HepG2 (cell line): ENCODE measurements around the gene CLCN2. TPM values are rescaled to one million over a fixed set of nuclear protein-coding genes. Genes with fewer than 3 reads are reported as not detected.

Source experiments
- CBX2 ChIP-seq, 2 experiments: fragments of 200-600 bp in 1 of 2; sonication (generic); formaldehyde crosslinking in 1 of 2; IDR thresholded peaks; 2 replicates each; pipeline versions ENCODE4 v1.7.0 to v1.8.1; 2018 to 2022; ENCODE audit warnings: low read depth in 2 of 2, low read length in 1 of 2, mild to moderate bottlenecking in 1 of 2, missing genetic modification reagents in 1 of 2
- ELF4 ChIP-seq: sonication (generic); formaldehyde crosslinking; IDR thresholded peaks from 2 replicates; pipeline ENCODE4 v1.5.0; 2020; ENCODE audit warnings: missing genetic modification reagents, mild to moderate bottlenecking, moderate library complexity, borderline replicate concordance
- HNF4A ChIP-seq: sonication (generic); formaldehyde crosslinking; IDR thresholded peaks from 2 replicates; pipeline ENCODE4 v1.4.0; 2020; ENCODE audit warnings: missing genetic modification reagents
- KLF16 ChIP-seq, 2 experiments: sonication (generic) in 1 of 2; formaldehyde crosslinking in 1 of 2; IDR thresholded peaks; 2 replicates each; pipeline versions ENCODE4 v1.6.1 to v1.8.0; 2016 to 2023; ENCODE audit warnings: missing genetic modification reagents in 2 of 2, missing compliant biosample characterization in 1 of 2
- LRRFIP1 ChIP-seq: sonication (generic); formaldehyde crosslinking; conservative IDR thresholded peaks from 2 replicates; pipeline ENCODE4 v1.4.0; 2020; ENCODE audit warnings: missing genetic modification reagents
- NFIC ChIP-seq: IDR thresholded peaks from 2 replicates; pipeline ENCODE4 v1.6.1; 2012; ENCODE audit warnings: mild to moderate bottlenecking, low read length, inconsistent platforms
- U2AF1 ChIP-seq: fragments of 200-400 bp; formaldehyde crosslinking; optimal IDR thresholded peaks from 2 replicates; pipeline ENCODE3; 2017; ENCODE audit warnings: mild to moderate bottlenecking, low read depth, low read length
- ZFP36L2 ChIP-seq: sonication (generic); formaldehyde crosslinking; IDR thresholded peaks from 2 replicates; pipeline ENCODE4 v1.4.0; 2020; ENCODE audit warnings: missing genetic modification reagents
- ZNF552 ChIP-seq: sonication (generic); formaldehyde crosslinking; IDR thresholded peaks from 2 replicates; pipeline ENCODE4 v1.9.0; 2022; ENCODE audit warnings: missing genetic modification reagents, mild to moderate bottlenecking, borderline replicate concordance
- ZNF740 ChIP-seq: sonication (generic); formaldehyde crosslinking; IDR thresholded peaks from 2 replicates; pipeline ENCODE4 v1.4.0; 2020; ENCODE audit warnings: missing genetic modification reagents
- polyA plus RNA-seq, 8 experiments: library from polyadenylated mRNA; depleted of rRNA in 3 of 8; stranded (reverse) in 7 of 8; unstranded in 1 of 8; fragments of >200 nt; fragmentation: Illumina TruSeq in 4 of 8; extraction: Trizol in 4 of 8; gene quantifications; 2 replicates each; pipeline versions ENCODE4 v1.2.1 to v1.2.3, GENCODE V29; 2011 to 2016; ENCODE audit warnings: low read depth in 4 of 8, missing spikeins in 1 of 8, mixed read lengths in 1 of 8; ENCODE audit not compliant: insufficient read depth in 1 of 8
- total RNA-seq, 5 experiments: library from RNA; depleted of rRNA; stranded (reverse); fragments of >200 nt; fragmentation: Illumina TruSeq; extraction: Trizol; gene quantifications; 2 replicates each; pipeline ENCODE4 v1.2.3, GENCODE V29; 2016; ENCODE audit warnings: low read depth in 1 of 5
- TF ChIP-seq, protein P1 (sequence below), 2 experiments: sonication (generic) in 1 of 2; formaldehyde crosslinking in 1 of 2; IDR thresholded peaks; 2 replicates each; pipeline versions ENCODE4 v1.4.0 to v1.6.1; 2018 to 2020; ENCODE audit warnings: missing genetic modification reagents in 2 of 2, borderline replicate concordance in 1 of 2, low read depth in 1 of 2, mild to moderate bottlenecking in 1 of 2, missing biosample characterization in 1 of 2
- TF ChIP-seq, protein P2 (sequence below): sonication (generic); formaldehyde crosslinking; IDR thresholded peaks from 2 replicates; pipeline ENCODE4 v1.4.0; 2020; ENCODE audit warnings: missing genetic modification reagents, borderline replicate concordance
- TF ChIP-seq, protein P3 (sequence below): sonication (generic); formaldehyde crosslinking; IDR thresholded peaks from 2 replicates; pipeline ENCODE4 v1.4.0; 2020; ENCODE audit warnings: missing genetic modification reagents, mild to moderate bottlenecking, borderline replicate concordance

CLCN2 gene
- total and polyA plus RNA-seq, 2 of the 13 experiments (the other 11 are each of a cell fraction or from before 2014, with no cell fraction given) = 11.4 to 13.5 TPM

GRCh38 chr3:184362668-184363546 lies 1.5 kb upstream of the CLCN2 start (continued):
- TF ChIP-seq LRRFIP1 (CRISPR knock-in tag) = no peak
- no peak for TF ChIP-seq NFIC
- peak; percentile 95 for TF ChIP-seq HNF4A (CRISPR knock-in tag)
- TF ChIP-seq, protein P1, sequence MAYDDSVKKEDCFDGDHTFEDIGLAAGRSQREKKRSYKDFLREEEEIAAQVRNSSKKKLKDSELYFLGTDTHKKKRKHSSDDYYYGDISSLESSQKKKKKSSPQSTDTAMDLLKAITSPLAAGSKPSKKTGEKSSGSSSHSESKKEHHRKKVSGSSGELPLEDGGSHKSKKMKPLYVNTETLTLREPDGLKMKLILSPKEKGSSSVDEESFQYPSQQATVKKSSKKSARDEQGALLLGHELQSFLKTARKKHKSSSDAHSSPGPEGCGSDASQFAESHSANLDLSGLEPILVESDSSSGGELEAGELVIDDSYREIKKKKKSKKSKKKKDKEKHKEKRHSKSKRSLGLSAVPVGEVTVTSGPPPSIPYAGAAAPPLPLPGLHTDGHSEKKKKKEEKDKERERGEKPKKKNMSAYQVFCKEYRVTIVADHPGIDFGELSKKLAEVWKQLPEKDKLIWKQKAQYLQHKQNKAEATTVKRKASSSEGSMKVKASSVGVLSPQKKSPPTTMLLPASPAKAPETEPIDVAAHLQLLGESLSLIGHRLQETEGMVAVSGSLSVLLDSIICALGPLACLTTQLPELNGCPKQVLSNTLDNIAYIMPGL (CRISPR knock-in tag; IDR thresholded peaks at IDR 0.05; ENCODE audit: borderline replicate concordance in 1 of 2, low read depth in 1 of 2) = peak; percentile 93 to 97; a peak in 3 of 4 replicates
- TF ChIP-seq U2AF1 = peak; percentile 59
- TF ChIP-seq ELF4 (CRISPR knock-in tag) = no peak; the same call in 1 of the 2 replicates
- TF ChIP-seq ZNF552 (CRISPR knock-in tag) = no peak; the same call in 1 of the 2 replicates
- TF ChIP-seq, protein P2, sequence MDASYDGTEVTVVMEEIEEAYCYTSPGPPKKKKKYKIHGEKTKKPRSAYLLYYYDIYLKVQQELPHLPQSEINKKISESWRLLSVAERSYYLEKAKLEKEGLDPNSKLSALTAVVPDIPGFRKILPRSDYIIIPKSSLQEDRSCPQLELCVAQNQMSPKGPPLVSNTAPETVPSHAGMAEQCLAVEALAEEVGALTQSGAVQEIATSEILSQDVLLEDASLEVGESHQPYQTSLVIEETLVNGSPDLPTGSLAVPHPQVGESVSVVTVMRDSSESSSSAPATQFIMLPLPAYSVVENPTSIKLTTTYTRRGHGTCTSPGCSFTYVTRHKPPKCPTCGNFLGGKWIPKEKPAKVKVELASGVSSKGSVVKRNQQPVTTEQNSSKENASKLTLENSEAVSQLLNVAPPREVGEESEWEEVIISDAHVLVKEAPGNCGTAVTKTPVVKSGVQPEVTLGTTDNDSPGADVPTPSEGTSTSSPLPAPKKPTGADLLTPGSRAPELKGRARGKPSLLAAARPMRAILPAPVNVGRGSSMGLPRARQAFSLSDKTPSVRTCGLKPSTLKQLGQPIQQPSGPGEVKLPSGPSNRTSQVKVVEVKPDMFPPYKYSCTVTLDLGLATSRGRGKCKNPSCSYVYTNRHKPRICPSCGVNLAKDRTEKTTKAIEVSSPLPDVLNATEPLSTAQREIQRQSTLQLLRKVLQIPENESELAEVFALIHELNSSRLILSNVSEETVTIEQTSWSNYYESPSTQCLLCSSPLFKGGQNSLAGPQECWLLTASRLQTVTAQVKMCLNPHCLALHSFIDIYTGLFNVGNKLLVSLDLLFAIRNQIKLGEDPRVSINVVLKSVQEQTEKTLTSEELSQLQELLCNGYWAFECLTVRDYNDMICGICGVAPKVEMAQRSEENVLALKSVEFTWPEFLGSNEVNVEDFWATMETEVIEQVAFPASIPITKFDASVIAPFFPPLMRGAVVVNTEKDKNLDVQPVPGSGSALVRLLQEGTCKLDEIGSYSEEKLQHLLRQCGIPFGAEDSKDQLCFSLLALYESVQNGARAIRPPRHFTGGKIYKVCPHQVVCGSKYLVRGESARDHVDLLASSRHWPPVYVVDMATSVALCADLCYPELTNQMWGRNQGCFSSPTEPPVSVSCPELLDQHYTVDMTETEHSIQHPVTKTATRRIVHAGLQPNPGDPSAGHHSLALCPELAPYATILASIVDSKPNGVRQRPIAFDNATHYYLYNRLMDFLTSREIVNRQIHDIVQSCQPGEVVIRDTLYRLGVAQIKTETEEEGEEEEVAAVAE (CRISPR knock-in tag) = peak; percentile 80; the same call in 1 of the 2 replicates
- no peak; the same call in 1 of the 2 replicates for TF ChIP-seq ZFP36L2 (CRISPR knock-in tag)
- no peak for TF ChIP-seq CBX2 (IDR thresholded peaks at IDR 0.05; ENCODE audit: low read depth, low read length)
- no peak for TF ChIP-seq CBX2 (CRISPR knock-in tag; IDR thresholded peaks at IDR 0.05; ENCODE audit: low read depth)
- TF ChIP-seq, protein P3, sequence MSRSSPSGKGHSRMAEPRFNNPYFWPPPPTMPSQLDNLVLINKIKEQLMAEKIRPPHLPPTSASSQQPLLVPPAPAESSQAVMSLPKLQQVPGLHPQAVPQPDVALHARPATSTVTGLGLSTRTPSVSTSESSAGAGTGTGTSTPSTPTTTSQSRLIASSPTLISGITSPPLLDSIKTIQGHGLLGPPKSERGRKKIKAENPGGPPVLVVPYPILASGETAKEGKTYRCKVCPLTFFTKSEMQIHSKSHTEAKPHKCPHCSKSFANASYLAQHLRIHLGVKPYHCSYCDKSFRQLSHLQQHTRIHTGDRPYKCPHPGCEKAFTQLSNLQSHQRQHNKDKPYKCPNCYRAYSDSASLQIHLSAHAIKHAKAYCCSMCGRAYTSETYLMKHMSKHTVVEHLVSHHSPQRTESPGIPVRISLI = peak; percentile 54
- peak in 1 of 2 experiments; percentile 88; a peak in 2 of 4 replicates for TF ChIP-seq KLF16 (CRISPR knock-in tag; IDR thresholded peaks at IDR 0.05)
- no peak for TF ChIP-seq ZNF740
